Medulla oblongata (tissue), 1 donor: ENCODE results near the gene OR2K2.
"Not testable (repeated sequence)": the region's sequence is repeated elsewhere in the genome, so short reads cannot be mapped to it uniquely, and the experiment has no call there.

Experiments
- DNase-seq: peaks from one replicate; pipeline ENCODE4 v3.0.0-alpha.2; 2015; ENCODE audit errors: extremely low spot score

OR2K2 gene, protein sequence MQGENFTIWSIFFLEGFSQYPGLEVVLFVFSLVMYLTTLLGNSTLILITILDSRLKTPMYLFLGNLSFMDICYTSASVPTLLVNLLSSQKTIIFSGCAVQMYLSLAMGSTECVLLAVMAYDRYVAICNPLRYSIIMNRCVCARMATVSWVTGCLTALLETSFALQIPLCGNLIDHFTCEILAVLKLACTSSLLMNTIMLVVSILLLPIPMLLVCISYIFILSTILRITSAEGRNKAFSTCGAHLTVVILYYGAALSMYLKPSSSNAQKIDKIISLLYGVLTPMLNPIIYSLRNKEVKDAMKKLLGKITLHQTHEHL

DNA sequence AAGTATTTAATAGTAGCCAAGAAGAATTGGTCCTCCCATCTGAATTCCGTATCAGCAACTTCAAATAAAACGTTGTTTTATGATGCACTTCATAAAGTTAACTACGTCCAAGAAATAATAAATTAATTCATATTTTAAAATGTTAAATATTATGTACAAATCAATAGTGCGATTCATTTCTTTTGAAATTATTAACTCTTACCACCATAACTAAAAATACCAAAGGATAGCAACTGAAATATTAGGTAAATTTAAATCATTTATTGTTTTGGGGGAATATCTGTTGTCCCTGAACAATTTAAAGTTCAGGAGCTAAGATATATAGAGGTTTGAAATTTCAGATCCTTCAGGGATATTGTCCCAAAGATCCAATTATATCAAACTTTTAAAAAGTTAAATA is at the start of gene OR2K2:
Gene OR2K2 (minus strand): TSS at position 101 of the 400 bp plus-strand sequence. CDS start 1,791 bp downstream, outside the sequence.
- DNase-seq = no peak

DNA sequence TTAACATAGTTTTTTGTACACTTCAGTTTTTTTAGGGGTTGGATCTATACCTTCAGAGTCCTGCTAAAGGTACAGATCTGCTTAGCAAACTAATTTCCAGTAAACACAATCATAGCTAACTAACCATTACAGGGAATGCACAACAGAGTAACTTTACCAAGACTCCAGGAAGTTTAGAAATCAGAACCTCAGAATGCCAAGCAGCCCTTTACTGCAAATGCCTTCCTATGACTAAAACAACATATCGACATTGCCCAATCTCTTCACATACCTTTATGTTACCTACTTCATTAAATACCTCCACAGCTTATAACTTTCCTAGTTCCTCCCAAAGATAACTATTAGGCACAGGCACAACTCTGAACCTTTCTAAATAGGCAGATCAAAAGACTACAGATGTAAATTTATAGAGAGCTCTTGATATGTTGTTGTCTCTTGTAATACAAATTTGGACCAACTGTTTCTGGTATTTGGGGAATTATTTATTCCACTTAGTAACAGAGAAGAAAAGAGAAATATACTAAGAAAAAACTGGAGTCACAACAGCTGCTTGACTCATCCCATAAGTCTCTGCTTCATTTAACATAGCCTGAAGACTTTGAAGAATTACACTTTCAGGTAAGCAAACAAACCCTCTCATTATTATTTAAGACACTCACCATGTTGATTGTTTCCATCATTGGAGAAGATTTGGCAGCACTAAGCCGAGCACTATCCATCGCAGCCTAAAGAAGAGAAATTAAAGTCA is 46.0 kb upstream of the OR2K2 start:
- DNase-seq = no peak

DNA sequence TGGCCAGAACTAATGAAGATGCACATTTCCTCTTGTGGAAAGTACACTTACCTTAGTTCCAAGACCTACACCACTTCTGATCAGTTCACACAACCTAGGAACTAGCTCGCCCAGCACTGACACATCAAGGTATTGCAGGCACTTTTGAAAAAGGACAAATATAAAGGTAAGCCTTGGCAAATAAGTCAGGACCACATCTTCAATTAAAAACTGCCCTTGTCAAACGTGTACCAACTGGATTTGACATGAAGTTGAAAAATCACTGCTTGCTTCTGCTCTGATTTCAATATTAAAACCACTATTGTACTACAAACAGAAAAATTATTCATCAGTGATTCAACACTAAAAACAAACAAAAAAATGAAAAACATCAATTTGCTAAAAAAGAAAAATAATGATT is 45.0 kb upstream of the OR2K2 start:
- DNase-seq = no peak

DNA sequence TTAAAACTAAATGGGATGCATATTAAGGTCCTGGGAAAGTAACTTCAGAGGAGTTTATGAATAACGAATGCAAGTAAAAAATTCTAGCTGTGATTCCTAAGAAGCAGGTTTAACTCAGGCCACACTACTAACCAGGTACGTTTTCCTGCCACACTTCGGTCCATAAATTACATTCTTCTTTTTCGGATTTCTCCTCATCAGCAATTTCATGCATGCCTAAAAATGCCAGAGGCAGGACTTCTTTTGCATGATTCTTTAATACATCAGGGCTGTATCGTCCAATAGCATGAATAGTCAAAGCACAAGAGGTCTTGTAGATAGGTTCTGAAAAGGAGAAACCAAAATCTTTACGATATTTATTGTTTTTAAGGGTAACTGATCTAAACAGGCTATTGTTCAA is 42.3 kb upstream of the OR2K2 start:
- DNase-seq = no peak

DNA sequence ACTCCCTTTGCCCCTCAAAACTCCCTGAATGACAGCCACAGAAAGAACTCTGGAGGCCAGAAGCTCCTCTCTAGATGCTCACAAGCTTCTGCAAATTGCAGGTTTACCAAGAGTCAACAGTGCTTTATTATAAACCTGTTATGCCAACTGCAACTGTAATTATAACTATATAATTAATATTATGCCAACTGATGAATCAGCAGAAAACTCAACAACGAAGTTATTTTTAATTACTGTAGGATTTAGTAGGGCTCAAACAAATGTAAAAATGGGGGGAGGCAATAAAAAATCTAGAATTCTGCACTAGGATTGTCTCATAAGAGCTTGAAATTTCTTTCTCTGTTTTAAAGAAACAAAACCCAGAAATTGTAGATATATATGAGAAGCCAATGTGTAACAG is 37.0 kb upstream of the OR2K2 start:
- DNase-seq = no peak

DNA sequence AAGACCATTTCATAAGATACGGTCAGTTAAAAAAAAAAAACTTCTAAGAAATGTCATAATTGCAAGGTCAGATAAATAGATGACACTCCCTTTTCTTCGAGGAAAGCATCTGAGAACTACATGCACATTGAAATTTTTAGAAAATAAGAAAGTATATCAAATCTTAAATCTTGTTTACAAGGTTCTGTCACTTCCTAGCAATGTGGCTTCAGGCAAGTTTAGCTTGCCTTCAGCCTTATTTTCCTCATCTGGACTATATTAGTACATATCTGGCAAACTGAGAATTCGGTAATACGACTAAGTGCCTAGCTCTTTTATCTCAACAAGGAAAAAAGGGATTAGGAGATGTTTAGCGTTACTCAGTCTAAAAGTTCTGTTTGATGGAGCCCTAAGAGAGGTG is 32.5 kb upstream of the OR2K2 start:
- no peak for DNase-seq

DNA sequence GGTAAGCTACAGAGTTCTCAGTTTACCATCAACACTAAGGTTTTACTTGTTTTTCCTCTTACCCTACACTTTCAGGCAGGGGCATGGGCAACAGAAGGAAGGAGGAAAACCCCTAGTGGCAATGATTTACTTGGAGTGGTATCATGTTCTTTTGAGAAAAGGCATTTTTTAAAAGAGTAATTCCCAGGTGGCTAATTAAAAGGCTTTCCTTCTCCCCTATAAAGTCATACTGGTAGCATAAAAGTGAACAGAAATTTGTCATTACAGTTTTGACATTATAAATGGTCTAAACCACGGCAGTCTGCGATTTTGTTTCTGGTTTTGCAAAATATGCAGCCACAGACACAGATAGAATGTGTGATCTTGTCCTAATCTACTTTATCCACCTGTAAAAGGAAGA is 30.9 kb upstream of the OR2K2 start:
- DNase-seq = no peak

DNA sequence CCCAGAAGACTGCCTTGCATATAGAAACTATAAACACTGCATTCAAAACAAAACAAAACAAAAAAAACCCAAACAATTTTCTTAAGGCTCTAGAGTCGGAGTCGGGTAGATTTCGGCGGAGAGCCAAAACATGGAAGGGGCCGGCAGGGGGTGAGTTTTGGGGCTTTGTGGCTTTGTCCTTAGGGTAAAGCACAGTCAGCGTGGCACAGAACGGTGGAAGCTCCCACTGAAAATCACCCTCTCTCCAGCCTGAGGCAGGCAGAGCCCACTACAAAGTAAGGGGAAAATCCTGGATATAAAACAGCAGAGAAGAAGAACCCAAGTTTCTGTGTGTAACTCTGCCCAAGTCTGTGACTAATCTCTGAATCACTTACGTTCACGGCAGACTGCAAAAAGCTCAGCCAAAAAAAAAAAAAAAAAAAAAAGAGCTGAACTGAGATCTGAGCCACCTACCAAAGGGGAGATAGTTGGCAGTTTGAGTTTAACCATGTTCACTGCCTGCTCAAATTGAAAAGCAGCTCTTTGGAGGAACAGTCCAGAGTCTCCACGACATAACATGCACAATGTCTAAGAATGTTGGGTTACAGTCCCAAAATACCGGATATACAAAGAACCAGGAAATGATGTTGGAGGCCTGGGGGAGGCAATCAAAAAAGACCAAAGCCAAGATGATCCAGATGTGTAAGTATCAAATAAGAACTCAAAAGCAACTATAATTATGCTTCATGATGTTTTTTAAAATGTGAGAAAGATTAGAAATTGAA is 26.6 kb upstream of the OR2K2 start:
- DNase-seq = no peak

DNA sequence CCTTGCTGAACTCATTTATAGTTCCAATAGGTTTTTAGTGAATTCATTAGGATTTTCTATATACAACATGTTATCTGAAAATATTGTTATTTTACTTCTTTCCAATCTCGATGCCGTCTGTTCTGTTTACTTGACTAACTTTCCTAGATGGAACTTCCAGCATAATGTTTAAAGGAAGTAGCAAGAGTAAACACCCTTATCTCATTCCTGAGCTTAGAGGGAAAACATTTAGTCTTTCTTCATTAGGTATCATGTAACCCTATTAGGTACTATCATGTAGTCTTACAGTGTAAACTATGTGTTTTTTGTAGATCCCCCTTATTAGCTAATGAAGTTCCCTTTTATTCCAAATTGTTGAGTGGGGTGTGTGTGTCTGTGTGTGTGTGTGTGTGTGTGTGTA is 22.5 kb upstream of the OR2K2 start:
- DNase-seq = no peak

DNA sequence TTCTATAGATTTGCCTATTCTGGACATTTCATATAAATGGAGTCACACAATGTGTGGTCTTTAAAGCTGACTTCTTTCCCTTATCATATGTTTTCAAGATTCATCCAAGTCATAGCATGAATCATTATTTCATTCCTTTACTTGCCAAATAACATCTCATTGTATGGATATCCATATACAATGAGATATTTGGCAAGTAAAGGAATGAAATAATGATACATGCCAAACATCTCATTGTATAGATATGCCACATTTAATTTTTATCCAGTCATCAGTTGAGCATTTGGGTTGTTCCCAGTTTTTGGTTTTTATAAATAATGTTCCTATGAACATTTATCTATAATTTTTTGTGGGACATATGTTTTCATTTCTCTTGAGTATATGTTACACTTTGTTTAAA is 20.5 kb upstream of the OR2K2 start:
- DNase-seq = no peak

DNA sequence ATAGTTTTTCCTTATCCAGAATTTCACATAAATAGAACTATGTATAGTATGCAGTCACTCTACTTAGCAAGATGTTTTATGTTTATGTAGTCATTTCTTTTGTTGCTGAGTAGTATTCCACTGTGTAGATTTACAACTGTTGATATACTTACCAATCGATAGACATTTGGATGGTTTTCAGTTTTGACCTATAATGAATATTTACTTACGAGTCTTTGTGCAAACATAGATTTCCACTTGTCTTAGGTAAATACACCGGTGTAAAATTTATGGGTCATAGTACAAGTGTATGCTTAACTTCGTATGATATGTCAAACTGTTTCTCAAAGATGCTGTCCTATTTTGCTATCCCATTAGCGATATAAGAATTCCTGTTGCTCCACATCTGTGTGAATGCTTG is 19.7 kb upstream of the OR2K2 start:
- DNase-seq = no peak

DNA sequence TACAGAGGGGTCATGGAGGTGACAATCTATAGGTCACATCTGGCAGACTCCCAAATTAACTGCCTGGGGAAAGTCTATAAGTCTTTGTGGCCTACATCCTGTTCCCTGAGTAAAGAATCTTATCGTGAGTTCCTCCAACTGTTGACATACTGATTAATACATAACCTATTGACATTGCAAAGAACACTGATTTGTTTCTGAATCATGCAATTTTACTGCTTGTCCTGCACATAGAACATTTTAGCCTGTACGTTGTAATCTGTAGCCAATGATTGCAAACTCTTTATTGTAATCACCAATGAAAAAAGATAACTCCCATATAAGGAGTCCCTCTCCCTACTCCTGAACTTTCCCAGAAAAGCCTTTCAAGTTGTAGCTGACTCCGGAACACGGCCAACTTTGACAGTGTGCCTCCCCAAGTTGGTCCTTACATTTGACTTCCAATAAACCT is 18.8 kb upstream of the OR2K2 start:
- DNase-seq = no peak

DNA sequence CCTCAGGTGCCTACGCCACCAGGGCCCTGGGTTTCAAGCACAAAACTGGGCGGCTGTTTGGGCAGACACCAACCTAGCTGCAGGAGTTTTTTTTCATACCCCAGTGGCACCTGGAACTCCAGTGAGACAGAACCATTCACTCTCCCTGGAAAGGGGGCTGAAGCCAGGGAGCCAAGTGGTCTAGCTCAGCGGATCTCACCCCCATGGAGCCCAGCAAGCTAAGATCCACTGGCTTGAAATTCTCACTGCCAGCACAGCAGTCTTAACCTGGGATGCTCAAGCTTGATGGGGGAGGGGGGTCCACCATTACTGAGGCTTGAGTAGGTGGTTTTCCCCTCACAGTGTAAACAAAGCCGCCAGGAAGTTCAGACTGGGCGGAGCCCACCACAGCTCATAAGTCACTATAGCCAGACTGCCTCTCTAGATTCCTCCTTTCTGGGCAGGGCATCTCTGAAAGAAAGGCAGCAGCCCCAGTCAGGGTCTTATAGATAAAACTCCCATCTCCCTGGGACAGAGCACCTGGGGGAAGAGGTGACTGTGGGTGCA is 4.4 kb upstream of the OR2K2 start:
- DNase-seq = not testable (repeated sequence)

DNA sequence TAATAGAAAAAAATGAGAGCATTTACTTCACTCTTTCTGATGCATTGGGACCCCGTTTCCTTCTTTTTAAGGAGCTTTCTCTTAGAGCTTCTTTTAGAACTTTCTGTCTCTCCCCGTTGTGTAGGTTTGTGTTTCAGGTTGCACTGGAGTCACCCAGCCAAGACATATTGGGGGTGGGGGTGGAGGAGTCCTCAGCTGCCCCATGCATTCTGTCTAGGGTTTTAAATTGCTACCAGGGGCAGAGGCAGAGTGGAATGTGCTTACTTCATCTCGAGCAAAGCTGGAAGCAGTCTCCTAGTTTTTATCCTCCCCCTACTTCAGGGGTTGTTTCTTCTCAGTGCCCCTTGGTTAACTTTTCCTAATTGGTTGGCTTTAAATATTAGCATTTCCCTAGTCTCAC is 9.4 kb downstream of the OR2K2 start:
- no peak for DNase-seq

DNA sequence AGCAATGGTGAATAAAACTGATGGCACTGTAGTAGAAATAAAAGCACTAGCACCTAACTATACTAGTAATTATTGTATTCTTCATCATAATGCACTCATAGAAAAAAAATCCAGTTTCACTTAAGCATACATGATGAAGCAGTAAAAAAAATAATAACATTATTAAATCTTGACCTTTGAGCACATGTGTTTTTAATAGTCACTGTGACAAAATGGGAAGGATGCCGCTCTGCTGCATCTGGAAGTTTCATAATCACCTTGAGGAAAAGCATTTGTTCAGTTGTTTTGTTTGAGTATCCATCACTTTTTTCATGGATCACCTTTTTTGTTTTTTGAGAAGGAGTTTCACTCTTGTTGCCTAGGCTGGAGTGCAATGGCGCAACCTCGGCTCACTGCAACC is 13.2 kb downstream of the OR2K2 start:
- DNase-seq = no peak

DNA sequence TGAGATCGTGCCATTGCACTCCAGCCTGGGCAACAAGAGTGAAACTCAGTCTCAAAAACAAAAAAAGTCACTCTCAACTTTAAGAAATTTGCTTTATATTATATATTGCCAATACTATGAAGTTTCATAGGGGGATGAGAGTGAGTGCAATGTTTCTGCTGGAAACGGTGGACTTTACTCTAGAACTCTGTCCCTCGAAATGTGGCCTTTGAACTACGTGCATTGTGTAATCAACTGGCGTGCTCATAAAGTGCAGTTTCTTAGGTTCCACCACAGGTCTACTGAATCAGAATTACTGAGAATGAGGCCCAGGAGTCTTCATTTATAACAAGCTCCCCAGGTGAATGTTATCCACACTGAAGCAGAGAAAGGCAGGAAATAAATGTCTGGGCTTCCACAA is 24.1 kb downstream of the OR2K2 start:
- no peak for DNase-seq

DNA sequence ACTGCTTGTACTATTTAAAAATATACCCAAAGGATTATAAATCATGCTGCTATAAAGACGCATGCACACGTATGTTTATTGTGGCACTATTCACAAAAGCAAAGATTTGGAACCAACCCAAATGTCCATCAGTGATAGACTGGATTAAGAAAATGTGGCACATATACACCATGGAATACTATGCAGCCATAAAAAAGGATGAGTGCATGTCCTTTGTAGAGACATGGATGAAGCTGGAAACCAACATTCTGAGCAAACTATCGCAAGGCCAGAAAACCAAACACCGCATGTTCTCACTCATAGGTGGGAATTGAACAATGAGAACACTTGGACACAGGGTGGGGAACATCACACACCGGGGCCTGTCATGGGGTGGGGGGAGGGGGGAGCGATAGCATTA is 26.0 kb downstream of the OR2K2 start:
- DNase-seq = not testable (repeated sequence)

DNA sequence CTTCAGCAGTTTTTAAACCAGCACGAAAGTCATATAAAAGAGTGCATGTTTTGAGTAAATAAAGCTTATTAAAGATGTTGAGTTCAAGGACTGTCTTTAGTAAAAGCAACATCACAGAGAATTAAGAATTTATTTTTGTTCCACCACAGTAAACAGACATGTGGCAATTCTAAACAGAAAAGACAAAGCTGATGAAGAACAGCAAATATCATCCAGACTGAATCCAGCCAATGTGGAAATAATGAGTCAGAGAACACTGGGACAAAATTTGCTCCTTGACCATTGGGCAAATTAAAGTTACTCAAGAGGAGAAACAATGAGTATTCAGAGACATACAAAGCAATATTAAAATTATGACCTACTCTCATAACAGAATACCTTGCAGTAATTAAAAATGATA is 28.8 kb downstream of the OR2K2 start:
- no peak for DNase-seq

DNA sequence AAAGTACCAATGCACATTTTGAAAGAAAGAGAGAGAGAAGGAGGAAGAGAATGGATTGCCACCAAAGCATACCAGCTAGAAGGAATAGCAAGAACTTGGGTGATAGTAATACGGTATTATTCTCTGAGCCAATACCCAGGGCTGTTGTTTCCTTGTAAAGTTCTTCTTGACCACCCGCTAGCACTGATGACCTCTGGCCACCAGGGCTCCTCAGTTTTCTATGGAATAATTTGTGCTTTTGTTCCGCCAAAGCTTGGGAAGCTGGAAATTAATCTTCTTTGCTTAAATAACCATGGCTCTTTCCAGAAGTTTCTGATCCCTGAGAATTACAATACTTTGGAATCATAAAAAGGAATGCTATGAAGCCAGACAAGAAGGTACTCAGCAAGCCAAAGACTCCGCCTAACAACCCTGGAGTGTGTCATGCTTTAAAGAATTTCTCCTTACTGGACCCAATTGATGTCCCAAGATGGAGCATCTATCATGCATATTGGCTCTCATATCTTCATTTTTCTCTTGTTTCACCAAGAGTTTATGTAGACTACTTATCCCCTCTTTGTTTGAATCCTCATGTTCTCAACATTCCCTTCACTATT is 29.8 kb downstream of the OR2K2 start:
- DNase-seq = no peak

DNA sequence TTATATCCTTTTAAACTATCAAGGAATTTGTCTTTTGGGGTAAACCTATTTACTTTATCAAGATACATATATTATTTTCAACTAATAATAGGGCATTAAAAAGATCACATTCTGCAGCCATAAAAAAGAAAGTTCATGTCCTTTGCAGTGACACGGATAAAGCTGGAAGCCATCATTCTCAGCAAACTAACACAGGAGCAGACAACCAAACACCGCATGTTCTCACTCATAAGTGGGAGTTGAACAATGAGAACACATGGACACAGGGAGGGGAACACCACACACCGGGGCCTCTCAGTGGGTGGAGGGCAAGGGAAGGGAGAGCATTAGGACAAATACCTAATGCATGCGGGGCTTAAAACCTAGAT is 30.4 kb downstream of the OR2K2 start:
- not testable (repeated sequence) for DNase-seq

DNA sequence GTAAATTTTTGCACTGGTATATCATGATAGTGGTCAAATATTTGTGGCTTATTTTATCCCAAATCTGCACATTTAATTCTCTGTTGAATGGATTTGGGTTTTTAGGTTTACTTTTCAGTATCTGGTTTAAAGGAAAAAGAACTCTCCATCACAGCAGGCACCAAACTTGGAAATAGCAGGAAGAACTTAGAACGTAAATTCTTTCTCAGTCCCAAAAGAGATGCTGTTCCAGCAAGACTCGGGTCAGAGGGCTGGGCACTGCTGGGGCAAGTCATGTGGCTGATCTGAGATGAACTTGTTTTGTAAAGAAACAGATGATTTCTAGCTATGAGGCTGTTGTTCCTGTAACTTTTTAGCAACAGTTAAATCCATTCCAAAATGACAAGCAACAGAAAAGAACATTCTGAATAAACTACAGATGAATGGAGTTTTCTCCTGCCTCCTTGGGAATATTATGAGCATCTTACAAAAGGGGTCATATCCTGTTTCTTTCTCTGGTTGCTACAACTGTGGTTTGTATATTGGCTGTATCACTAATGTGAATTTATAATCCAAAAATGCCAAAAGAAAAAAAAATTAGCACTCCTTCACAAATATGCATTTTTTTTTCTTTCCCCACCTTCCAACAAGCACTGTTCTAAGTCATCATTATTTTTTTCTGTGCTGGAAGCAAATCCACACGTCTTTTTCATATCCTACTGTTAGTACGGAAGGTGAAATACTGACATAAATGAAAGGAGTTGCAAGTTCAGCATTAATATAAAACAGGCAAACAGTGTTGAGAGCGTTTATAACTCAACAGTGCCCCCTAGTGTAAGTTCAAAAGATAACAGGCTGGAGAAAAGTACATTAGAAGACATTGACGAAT is 31.1 kb downstream of the OR2K2 start:
- DNase-seq = peak; percentile 91
